Forelimb muscle (tissue), 1 donor: ENCODE results near the gene SPATA46. TPM values are rescaled to one million over a fixed set of nuclear protein-coding genes. Genes with fewer than 3 reads are reported as not detected.

Experiments used
- polyA plus RNA-seq: library from polyadenylated mRNA; unstranded; fragments of 120-200 nt; gene quantifications from one replicate; pipeline ENCODE4 v1.2.1, GENCODE V29; 2013; ENCODE audit not compliant: insufficient read length

The SPATA46 gene
- polyA plus RNA-seq, 1 donor, result 0.13 TPM

Other genes with a start within 250 kb of the SPATA46 start
- 0.72 TPM for gene C1orf226, start 4.9 kb upstream of the SPATA46 start, polyA plus RNA-seq
- gene SH2D1B, start 35.3 kb upstream of the SPATA46 start, polyA plus RNA-seq, result 0.71 TPM
- gene UHMK1, start 121.0 kb upstream of the SPATA46 start, polyA plus RNA-seq, result 28.0 TPM
- 29.2 TPM for gene UAP1, start 184.9 kb upstream of the SPATA46 start, polyA plus RNA-seq